Mucosa of gallbladder (tissue), 1 donor: Measurements from ENCODE around the gene HOXB9. TPM values are rescaled to one million over a fixed set of nuclear protein-coding genes. Genes with fewer than 3 reads are reported as not detected.
A peak's percentile ranks its signal among the peaks of the same experiment; 100 is the strongest.

Experiments used
- DNase-seq: peaks from one replicate; pipeline ENCODE4 v3.0.0-alpha.2; 2020; ENCODE audit warnings: low spot score
- total RNA-seq: library from RNA; stranded (reverse); gene quantifications from one replicate; pipeline ENCODE4 v1.2.1, GENCODE V29; 2021
- donor health status: DM: no; HTN: no; CAD: no.

Gene HOXB9
- total RNA-seq, 1 donor from 2014 or later, result 0.26 TPM

DNA sequence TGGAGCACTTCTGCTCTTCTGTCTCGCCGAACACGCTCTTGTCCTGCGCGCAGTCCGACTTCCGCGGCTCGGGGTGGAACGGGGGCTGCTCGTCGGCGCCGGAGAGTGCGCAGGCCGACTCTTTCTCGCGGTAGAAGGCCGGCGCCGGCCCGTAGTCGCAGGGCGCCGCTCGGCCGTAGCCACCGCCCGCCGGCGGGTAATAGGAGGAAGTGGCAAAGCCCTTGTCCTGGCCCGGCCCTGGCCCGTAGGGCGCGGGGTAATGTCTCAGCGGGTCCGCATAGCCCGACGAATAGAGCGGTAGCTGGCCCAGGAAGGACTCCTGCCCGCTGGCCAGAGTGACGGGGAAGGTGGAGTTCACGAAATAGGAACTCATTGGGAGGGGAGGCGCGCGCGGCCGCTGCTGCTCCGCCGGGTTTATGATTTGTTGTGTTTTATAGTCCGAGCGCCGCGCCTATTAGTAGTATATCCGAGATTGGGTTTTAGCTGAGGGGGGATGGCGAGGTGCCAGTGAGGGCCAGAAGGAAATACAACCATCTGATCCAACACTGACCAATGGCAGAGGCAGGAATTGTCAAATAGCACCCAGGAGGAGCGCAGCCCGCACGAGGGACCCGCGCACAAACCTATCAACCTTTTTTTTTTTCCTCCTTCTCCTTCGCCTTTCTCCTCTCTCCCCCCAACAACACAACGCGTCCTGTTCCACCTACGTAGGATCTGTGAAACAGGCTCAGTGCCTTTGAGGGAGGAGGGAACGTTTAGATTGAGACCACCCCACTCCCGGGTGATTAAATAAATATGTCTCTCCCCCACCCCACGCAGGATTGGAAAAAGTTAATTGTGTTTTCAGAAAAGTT, 28.2 kb downstream of the HOXB9 start:
- no peak for DNase-seq

DNA sequence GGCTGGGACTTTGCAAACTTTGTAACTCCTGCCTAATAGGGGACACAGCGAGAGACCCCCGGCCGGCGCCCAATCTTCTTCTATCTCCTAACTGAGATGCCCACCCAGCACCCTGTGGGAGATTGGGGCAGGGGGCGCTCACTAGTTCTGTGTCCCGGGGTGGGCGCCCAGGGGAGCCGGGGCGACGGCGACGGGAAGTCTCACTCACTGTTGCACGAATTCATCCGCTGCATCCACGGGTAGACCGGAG, 28.7 kb downstream of the HOXB9 start:
- no peak for DNase-seq

DNA sequence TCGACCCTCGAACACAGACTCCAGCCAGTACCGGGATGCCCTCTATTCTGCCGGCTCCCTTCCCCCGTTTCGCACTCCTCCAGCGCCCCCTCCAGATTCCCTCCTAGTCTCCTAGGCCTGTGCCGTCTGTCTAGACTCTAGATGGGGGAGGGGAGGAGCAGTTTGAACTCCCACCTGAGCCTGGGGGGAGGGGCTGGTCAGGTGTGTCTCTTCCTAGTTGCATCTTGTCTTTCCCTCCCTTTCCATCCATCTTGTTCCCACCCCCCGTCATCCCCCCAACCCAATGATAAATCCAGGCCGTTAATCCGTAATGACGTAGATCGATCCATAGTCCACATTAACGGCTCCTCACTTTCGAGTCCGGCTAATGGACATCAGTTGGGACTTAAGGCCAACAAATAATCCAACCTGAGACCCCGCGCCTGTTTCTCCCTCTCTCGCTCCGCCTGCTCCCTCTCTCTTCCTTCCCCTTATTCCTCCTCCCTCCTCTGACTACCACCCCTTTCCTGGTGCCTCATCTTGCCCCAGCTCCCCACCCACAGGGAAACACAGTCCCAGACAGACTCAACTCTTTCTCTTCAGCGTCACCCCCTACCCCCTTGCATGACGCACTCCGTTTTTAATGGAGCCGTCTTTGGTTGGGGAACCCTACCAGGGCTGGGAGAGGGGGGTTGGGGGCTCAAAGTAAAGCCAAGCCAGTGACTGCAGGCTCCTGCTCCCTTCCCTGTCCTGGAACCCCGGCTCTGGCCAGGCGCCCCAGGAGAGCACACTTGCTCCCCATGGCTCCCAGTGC, 29.2 kb downstream of the HOXB9 start:
- DNase-seq, result no peak

DNA sequence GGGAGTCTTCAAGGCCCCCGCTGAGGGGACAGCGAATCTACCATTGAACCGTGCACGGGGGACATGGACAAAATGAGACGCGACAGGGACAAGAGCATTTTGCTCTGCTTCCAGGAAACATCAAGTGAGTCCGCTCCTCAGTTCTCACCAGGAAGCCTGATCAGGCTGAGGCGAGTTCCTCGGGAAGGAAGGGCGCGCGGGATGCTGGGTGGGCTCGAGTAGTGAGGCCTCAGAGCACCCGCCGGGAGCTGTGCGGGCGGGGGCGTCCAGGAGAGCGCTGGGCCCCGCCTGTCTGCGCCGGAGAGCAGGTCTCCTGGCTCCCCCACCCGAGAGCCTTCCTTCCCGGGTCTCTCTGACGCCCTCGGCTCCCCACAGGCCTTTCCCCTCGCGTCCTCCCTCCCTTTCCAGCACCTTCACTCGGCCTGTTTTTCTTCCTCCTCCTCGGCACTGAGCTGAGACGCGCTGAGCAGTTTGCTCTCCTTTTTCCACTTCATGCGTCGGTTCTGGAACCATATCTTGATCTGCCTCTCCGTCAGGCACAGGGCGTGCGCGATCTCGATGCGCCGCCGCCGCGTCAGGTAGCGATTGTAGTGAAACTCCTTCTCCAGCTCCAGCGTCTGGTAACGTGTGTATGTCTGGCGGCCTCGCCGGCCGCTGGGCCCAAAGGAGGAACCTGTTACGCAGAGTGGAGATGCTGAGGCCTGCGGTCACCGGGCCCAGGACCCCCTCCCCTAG, 30.0 kb downstream of the HOXB9 start:
- DNase-seq, result no peak

DNA sequence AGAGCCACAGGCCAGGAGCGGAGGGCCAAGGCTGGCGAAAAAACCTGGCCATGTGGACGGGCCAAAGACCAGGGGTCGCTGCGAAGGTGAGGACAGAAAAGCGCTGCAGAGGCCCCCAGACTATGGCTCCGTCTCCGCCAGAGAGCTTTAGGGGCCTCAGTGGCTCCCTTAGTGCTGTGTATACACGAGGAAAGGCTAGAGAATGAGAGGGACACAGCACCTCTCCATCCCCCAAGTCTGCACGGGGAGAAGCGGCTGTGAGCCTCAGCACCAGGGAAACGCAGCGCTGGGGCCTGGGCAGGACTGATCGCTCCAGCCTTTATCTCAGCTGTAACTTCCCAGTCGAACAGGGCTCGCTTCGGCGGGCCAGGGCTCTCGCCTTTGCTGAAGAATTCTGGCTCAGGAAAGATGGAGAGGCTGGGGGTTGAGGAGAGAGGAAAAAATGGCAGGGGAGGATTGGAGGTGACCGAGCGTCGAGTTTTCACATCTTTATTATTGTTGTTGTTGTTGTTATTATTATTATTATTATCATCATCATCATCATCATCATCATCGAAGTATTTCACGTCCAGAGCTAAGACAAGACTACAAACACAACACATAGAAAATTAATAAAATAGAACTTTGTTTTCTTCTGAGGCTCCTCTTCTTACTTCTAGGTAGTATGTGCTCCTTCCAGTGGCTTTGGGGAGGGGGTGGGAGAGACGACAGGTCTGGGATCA, 30.7 kb downstream of the HOXB9 start:
- DNase-seq, result no peak

DNA sequence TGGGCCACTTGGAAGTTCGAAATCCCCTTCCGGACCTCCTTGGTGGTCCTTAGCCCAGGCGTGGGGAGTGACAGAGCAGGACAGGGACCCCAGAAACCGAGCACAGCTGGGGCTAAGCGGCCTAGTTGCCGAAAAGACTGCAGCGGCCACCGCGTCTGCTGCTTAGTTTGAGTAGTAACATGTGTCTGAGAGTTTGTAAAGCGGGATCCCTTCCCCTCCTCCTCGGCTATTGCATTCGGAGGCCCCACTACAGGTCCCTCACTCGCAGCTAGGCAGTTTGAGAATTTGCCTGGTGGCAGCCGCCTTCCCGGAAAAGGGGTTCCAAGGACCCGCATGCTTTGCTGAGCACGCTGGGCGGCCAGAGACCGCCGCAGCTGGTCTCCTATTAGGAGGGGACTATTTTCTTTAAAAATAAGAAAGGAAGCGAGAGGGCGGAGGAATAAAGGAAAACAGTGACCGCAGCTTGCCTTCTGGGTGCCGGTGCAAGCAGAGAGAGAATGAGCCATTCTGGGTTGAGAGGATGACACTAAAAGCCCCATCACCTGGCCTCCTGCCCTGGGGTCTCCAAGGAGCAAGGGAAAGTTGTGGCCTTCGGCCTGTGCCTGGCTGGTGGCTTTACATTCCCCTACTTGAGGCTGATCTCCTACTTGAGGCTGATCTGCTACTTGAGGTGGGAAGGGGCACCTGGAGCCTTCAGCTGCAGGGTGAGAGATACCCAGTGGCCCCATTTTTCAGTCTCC, 31.4 kb downstream of the HOXB9 start:
- no peak for DNase-seq

DNA sequence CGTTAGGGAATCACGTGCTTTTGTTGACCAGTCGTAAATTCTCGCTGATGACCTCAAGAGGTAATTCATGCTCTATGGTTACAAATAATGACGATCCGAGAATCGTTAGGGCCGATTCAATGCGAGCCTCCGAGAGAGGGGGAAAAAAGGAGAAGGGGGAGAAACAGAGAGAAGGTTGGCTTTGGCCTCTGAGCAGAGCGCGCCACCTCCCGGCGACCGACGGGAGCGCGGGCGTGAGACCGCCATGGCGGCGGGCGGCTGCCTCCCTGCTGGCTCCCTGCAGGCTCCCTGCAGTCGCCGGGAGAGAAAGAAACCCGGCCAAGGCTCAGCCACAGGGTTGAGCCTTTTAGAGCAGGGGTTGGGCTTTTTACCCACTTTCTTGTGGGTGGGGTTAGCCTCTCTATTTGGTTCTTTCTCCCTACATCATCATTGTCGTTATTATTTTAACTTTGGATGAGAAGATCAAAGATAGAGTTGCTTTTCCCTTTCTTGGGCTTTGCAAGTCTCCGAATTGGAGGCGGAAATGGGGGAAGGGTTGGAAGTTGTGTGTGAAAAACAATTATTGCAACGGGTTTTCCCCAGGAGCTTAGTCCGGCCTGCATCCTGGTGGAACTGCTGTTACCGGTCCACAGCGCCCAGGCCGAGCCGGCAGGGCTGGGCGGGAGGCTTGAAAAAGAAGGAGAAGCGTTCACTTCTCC, 32.2 kb downstream of the HOXB9 start:
- peak; percentile 76 for DNase-seq

DNA sequence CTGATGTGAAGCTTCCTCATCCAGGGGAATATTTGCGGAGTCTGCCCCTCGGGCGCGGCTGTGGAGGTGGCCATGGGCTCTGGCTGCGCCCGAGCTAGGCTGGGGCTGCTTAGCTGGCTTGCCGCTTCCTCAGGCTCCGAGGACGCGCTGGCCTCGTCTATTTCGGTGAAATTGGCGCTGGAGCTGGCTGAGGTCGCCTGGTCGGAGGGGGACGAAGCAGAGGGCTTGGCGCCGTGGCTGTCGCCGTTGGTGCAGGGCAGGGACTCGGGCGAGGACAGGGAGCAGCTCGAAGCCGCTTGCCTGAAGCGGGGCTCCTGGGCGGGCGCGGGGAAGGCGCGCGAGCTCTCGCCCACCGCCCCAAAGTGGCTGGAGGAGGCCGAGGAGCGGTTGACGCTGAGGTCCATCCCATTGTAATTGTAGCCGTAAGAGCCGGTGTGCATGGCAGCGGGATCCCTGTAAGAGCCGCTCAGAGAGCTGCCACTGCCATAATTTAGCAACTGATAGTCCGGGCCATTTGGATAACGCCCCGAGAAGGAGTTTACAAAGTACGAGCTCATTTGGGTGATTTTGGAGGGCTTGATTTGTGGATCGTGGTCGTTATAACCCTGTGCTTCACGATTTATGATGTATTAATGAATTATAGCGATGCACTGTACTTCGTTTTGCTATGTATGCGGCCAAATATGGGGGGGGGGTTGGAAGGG, 32.9 kb downstream of the HOXB9 start, which contains the start of gene HOXB5:
Gene HOXB5 (minus strand): TSS at position 654 of the 704 bp plus-strand sequence. CDS start 97 bp downstream, at position 557.
- no peak for DNase-seq

DNA sequence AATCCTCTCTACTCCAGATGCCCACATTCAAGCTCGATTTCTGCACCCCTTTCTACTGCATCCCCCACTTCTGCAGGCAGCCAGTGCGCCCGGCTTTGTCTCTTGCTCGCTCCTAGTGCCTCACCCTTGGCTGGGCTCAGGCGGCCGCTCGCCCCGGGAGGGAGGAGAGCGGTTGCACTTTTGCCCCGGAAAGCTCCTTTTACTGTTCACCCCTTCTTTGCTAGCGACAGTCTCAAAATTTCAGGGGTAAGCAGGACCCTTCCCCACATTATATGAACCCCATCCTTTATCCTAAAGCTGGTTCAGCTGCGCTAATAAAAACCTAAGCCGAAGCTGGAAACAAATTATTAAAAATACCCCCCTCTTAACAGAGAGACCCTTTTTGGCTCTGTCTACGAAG, 33.6 kb downstream of the HOXB9 start:
- no peak for DNase-seq

DNA sequence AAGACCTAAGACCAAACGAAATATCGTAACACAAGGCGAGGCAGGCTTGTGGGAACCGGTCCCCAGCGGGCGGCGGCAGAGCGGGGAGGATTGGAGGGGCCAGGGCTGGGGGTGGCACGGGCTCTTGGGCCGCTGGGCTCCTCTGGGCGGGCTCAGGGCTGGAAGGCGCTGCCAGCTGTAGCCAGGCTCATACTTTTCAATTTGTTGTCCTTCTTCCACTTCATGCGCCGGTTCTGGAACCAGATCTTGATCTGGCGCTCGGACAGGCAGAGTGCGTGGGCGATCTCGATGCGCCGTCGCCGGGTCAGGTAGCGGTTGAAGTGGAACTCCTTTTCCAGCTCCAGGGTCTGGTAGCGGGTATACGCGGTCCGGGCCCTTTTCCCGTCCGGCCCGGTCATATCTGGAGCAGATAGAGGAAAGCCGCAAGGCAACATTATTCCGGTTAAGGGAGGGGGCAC, 34.1 kb downstream of the HOXB9 start:
- DNase-seq, result no peak

DNA sequence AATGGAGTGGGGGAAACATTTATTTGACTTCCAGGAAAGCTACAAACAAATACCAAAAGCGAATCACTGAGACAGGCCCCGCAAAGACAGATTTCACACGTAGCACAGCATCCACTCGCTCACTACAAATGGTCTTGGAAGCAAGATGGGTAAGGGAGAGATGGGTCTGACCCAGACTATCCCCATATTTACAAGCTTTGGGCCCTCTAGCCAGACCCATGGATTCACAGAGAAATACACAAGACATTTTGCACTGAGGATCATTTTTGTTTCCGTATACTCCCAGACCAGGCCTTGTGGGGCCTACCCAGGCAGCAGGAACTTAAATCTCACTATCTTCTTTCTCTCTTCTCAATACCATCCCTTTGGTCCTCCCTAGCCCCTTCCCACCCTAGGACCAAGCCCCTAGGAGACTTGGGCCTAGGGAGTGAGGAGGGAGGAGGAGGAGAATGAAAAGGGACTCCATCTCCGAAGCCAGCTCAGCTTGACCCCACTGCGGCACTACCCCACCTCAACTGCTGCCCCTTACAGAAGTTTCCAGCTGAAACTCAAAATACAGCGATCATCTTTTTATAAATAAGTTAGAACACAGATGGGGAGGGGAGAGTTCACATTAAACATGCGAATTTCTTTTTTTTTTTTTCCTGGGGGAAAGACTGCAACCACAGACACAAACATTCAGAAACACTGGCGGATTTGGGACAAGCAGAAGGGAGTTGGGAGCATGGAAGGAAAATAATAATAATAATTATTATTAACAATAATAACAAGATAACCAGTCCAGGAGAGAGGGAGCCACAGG, 34.7 kb downstream of the HOXB9 start:
- DNase-seq, result no peak

DNA sequence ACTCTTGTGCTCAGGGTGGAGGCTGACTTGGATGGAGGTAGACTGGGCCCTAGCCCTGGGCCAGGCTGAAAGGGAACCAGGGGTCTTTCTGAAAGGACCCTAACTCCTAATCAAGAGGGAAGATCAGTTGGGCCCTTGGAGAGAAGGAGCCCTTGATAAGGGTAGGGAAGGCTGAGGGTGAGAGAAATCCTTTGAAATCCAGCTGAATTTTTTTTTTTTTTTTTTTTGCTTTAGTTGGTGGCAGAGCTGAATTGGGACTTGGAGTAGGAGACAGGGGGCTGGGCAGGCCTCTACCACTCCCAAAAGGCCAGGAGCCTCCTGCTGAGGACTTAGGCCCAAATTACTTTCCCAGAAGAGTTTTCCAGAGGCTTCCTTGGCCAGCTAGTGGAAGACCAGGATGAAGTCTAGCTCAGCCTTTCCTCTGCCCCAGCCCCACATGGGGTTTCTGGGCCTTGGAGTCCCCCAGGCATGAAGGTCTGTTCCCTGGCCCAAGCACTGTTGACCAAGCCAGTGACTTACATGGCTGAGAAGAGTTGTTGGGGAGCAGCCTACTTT, 35.5 kb downstream of the HOXB9 start:
- DNase-seq, result no peak

DNA sequence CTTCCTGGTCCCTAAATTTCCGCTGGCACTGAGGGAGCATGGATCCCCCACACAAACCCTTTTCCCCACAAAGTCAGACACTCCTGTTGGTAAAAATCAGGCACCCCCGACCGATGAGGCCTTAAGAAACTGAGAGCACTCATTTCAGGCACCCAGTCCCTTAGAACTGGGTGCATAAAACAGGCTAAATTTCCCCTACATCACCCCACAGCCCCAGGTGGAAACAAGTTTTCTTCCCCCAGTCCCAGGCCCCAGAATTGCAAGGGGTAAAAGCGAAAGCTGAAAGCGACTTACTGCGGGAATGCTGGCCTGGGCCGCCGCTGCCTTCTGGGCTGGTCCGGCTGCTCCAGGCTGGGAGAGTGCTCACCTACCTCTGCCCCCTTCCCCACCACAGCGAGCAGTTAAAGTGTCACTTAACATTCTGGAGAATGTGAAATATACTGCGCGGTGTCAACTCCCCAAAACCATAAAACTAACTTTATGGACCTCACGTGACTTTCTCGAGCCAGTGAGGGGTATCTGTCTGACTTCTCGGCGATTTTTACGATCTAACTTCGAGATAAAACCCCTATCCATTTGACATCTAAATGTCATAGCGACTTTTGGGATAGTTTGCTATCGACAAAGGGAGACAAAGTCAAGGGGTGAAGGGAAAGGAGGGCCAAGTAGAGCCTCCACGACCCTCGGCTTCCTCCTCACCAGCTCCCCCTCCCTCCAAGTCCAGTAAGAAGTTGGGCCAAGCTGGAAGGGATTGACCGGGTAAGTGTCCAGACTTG, 36.1 kb downstream of the HOXB9 start, which contains the start of gene HOXB3:
Gene HOXB3 (minus strand): TSS at position 411 of the 776 bp plus-strand sequence. CDS start 37,767 bp downstream, outside the sequence.
- DNase-seq, result no peak

DNA sequence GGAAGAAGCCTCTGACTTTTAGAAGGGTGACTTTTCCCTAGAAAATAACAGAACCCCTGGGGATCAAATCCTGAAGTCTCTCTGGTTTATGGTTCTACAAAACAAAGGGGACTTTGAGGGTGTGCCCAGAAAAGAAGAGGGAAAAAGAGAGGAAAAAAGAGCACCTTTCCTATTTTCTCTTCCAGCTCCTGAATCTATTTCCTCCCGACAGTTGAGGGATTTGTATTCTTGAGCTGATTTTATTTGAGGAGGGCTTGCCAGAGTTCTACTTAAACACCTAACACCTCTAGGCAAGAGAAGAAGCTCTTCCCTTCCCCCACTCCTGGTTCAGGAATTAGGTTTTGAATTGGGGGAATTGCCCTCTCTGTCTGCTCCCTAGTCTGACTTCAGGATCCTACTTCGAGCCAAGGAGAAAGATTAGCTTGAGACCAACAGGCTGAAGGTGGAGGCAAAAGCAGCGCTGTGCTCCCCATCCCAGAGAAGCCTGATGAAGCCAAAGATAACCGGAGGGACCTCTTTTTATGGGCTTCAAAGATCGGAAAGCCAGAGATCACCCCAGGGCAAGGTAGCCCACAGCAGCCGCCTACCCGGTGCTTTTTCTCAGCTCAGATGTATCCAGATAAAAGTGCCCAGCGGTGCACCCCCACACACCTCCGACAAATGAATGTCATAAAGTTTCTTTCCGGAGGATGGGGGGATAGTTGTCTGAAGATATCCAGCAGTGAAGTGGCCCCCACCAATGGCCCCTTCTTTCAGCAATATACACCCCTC, 36.9 kb downstream of the HOXB9 start:
- no peak for DNase-seq

DNA sequence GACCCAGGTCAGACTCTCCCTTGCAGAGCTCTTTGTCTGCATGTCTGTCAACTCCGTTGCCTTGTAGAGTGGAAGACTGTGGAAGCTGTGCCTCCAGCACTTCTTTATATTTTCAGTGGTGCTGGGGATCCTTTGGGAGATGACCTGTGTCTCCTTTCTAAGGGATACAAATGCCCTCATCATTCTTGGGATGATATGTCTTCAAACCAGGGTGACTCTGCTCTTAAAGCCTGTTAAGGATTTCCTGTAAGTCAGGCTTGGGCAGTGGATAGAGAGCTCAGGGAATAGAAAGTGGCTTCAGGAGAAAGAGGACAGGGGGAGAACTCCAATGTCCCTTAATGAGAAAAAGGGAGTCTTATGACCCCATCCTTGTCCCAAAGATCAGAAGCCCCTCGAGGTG, 37.6 kb downstream of the HOXB9 start:
- no peak for DNase-seq

DNA sequence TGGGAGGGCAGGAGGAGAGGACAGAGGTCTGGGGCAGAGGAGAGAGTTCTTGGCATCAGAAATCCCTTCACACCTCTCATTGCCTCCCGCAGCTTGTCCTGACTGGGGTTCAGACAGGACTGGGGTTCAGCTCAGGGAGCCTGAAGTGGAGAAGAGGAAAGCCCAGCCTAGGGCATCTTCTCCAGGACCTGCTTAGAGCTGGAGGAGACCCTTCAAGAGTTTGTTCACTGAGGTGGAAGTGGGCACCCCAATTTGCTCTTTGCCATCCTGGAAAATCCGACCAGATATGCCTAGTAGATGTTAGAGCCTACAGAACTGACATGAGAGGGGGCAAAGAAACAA, 38.1 kb downstream of the HOXB9 start:
- no peak for DNase-seq
